ENCODE data around the gene LGMN. TPM values are rescaled to one million over a fixed set of nuclear protein-coding genes. Genes with fewer than 3 reads are reported as not detected.

The LGMN gene
- total and polyA plus RNA-seq, 9 of the 15 experiments (the other 6 are each of a cell fraction or from before 2014, with no cell fraction given) = 0.05 to 1.4 (median 0.43) TPM; not detected in 2

GRCh38 chr14:92670160-92670559 lies 78.3 kb downstream of the LGMN start:
- Histone ChIP-seq H3K4me3 (no peak overlapping the region), H3K4me2 (ENCODE audit: insufficient read depth, low read length) (no peak overlapping the region), H4K20me1 (replicated peaks; ENCODE audit: control insufficient read depth, insufficient read depth, low read length) (no peaks in the 10 kb centered on the region), H3K27me3 (ENCODE audit: control insufficient read depth in 2 of 2, insufficient read depth in 2 of 2, low read length in 2 of 2) (peaks cover 0 to 8% of the 10 kb centered on the region in 2 experiments; a peak in 1 of 5 replicates), H3K9ac (ENCODE audit: insufficient read depth in 1 of 2, low read depth in 2 of 2, low read length in 2 of 2) (no peak overlapping the region), H2AFZ (ENCODE audit: low read depth, low read length) (no peak overlapping the region), H3K27ac (ENCODE audit: extremely low read depth, low read depth, low read length) (no peak overlapping the region), H3K79me2 (ENCODE audit: control insufficient read depth, insufficient read depth, low read length) (no peaks in the 10 kb centered on the region), H3K9me1 (ENCODE audit: control insufficient read depth, insufficient read depth, low read length) (peaks cover 3% of the 10 kb centered on the region), H3K9me3 (replicated peaks; ENCODE audit: control insufficient read depth, insufficient read depth, low read depth, low read length) (no peaks in the 10 kb centered on the region), H3K36me3 (ENCODE audit: control insufficient read depth, insufficient read depth, low read length) (no peaks in the 10 kb centered on the region), H3K4me1 (replicated peaks in 1 of 2; ENCODE audit: control insufficient read depth in 2 of 2, insufficient read depth in 2 of 2, low read length in 2 of 2) (no peaks in the 10 kb centered on the region; a peak in 3 of 5 replicates)
- intact Hi-C loops (cut with micrococcal nuclease) (no loop called here), in situ Hi-C loops (cut with MboI) (no loop called here)
- ATAC-seq = no peak
- ChIA-PET CTCF (ENCODE audit: low intra/inter-chr PET ratio) (no interaction called here), POLR2A (no interaction called here)
- no peak for DNase-seq (ENCODE audit: extremely low read depth in 1 of 4, low spot score in 3 of 4)
- no TSS peak for BruUV-seq (replicated peaks)
- FAIRE-seq = no peak
- 8% methylated on average over 3 of the region's 4 CpGs for WGBS (ENCODE audit: insufficient coverage, low coverage, missing lambda C conversion rate)
- TF ChIP-seq MAFF (IDR thresholded peaks at IDR 0.05; ENCODE audit: low read length) (peak; percentile 20; the same call in 1 of the 2 replicates), ESRRA (IDR thresholded peaks at IDR 0.05; ENCODE audit: borderline replicate concordance, low read depth) (no peak), REST (IDR thresholded peaks at IDR 0.05; ENCODE audit: borderline replicate concordance) (no peak), REST (CRISPR knock-in tag; IDR thresholded peaks at IDR 0.05; ENCODE audit: low read depth) (no peak), RAD21 (CRISPR knock-in tag; conservative IDR thresholded peaks at IDR 0.05 in 1 of 2, IDR thresholded peaks at IDR 0.05 in 1 of 2) (0 out of 4 replicates have a peak, but pooled peaks of 1 of the 2 experiments have one; percentile 4), ATF6 (CRISPR knock-in tag; IDR thresholded peaks at IDR 0.05) (no peak), ZNF133 (CRISPR knock-in tag; IDR thresholded peaks at IDR 0.05) (no peak), ZNF778 (CRISPR knock-in tag; IDR thresholded peaks at IDR 0.05) (no peak), MAFK (IDR thresholded peaks at IDR 0.05; ENCODE audit: low read length) (peak; percentile 6; the same call in 1 of the 2 replicates), MEF2D (tag; conservative IDR thresholded peaks at IDR 0.05; ENCODE audit: low read depth) (no peak), TCF15 (CRISPR knock-in tag; IDR thresholded peaks at IDR 0.05) (no peak)
